ENCODE measurements around the gene SPSB1.

SPSB1 gene

GRCh38 chr1:9394010-9394409 is 101.3 kb downstream of the SPSB1 start:
- no peak for ATAC-seq
- no peak for TF ChIP-seq ZFP3 (CRISPR knock-in tag; IDR thresholded peaks at IDR 0.05)
- TF ChIP-seq TCF4 (CRISPR knock-in tag; IDR thresholded peaks at IDR 0.05; ENCODE audit: borderline replicate concordance): no peak
- TF ChIP-seq ISL1 (CRISPR knock-in tag; IDR thresholded peaks at IDR 0.05): no peak
- TF ChIP-seq PPARA (CRISPR knock-in tag; IDR thresholded peaks at IDR 0.05; ENCODE audit: borderline replicate concordance): no peak
- no peak for TF ChIP-seq ZNF8 (CRISPR knock-in tag; IDR thresholded peaks at IDR 0.05)
- TF ChIP-seq, protein P1, sequence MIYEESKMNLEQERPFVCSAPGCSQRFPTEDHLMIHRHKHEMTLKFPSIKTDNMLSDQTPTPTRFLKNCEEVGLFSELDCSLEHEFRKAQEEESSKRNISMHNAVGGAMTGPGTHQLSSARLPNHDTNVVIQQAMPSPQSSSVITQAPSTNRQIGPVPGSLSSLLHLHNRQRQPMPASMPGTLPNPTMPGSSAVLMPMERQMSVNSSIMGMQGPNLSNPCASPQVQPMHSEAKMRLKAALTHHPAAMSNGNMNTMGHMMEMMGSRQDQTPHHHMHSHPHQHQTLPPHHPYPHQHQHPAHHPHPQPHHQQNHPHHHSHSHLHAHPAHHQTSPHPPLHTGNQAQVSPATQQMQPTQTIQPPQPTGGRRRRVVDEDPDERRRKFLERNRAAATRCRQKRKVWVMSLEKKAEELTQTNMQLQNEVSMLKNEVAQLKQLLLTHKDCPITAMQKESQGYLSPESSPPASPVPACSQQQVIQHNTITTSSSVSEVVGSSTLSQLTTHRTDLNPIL (CRISPR knock-in tag; IDR thresholded peaks at IDR 0.05; ENCODE audit: low read depth): no peak
- TF ChIP-seq, protein P2, sequence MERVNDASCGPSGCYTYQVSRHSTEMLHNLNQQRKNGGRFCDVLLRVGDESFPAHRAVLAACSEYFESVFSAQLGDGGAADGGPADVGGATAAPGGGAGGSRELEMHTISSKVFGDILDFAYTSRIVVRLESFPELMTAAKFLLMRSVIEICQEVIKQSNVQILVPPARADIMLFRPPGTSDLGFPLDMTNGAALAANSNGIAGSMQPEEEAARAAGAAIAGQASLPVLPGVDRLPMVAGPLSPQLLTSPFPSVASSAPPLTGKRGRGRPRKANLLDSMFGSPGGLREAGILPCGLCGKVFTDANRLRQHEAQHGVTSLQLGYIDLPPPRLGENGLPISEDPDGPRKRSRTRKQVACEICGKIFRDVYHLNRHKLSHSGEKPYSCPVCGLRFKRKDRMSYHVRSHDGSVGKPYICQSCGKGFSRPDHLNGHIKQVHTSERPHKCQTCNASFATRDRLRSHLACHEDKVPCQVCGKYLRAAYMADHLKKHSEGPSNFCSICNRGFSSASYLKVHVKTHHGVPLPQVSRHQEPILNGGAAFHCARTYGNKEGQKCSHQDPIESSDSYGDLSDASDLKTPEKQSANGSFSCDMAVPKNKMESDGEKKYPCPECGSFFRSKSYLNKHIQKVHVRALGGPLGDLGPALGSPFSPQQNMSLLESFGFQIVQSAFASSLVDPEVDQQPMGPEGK (CRISPR knock-in tag; IDR thresholded peaks at IDR 0.05; ENCODE audit: borderline replicate concordance): no peak
- TF ChIP-seq ZFP30 (CRISPR knock-in tag; IDR thresholded peaks at IDR 0.05): no peak
- TF ChIP-seq CSDC2 (CRISPR knock-in tag; IDR thresholded peaks at IDR 0.05): no peak
- TF ChIP-seq TOX (CRISPR knock-in tag; IDR thresholded peaks at IDR 0.05; ENCODE audit: borderline replicate concordance): no peak
- no peak for TF ChIP-seq ZNF565 (CRISPR knock-in tag; conservative IDR thresholded peaks at IDR 0.05; ENCODE audit: low read depth)
- TF ChIP-seq GLIS3 (CRISPR knock-in tag; IDR thresholded peaks at IDR 0.05): no peak

- no peak for TF ChIP-seq CSDC2 (CRISPR knock-in tag; IDR thresholded peaks at IDR 0.05)
- TF ChIP-seq TCF4 (CRISPR knock-in tag; IDR thresholded peaks at IDR 0.05; ENCODE audit: borderline replicate concordance): no peak
- no peak for TF ChIP-seq BACH2 (CRISPR knock-in tag; IDR thresholded peaks at IDR 0.05; ENCODE audit: borderline replicate concordance)
- no peak for TF ChIP-seq SNAI2 (CRISPR knock-in tag; IDR thresholded peaks at IDR 0.05)
- TF ChIP-seq ARNTL (CRISPR knock-in tag; IDR thresholded peaks at IDR 0.05; ENCODE audit: borderline replicate concordance, low read depth): no peak
- TF ChIP-seq, protein P2 (CRISPR knock-in tag; IDR thresholded peaks at IDR 0.05; ENCODE audit: borderline replicate concordance): no peak
- TF ChIP-seq ISL1 (CRISPR knock-in tag; IDR thresholded peaks at IDR 0.05): no peak
- no peak for TF ChIP-seq ZFP3 (CRISPR knock-in tag; IDR thresholded peaks at IDR 0.05)
- TF ChIP-seq ESRRG (CRISPR knock-in tag; IDR thresholded peaks at IDR 0.05): no peak
- no peak for ATAC-seq
Measured at GRCh38 chr1:9395018-9395417, 102.3 kb downstream of the SPSB1 start.

GRCh38 chr1:9397047-9397446 is 104.4 kb downstream of the SPSB1 start:
- TF ChIP-seq ZFP3 (CRISPR knock-in tag; IDR thresholded peaks at IDR 0.05): no peak
- no peak for TF ChIP-seq TCF4 (CRISPR knock-in tag; IDR thresholded peaks at IDR 0.05; ENCODE audit: borderline replicate concordance)
- no peak for TF ChIP-seq SNAI2 (CRISPR knock-in tag; IDR thresholded peaks at IDR 0.05)
- TF ChIP-seq ESRRG (CRISPR knock-in tag; IDR thresholded peaks at IDR 0.05): no peak
- TF ChIP-seq ZNF8 (CRISPR knock-in tag; IDR thresholded peaks at IDR 0.05): no peak
- TF ChIP-seq PPARA (CRISPR knock-in tag; IDR thresholded peaks at IDR 0.05; ENCODE audit: borderline replicate concordance): no peak
- no peak for TF ChIP-seq ZFP30 (CRISPR knock-in tag; IDR thresholded peaks at IDR 0.05)
- no peak for TF ChIP-seq CSDC2 (CRISPR knock-in tag; IDR thresholded peaks at IDR 0.05)
- no peak for TF ChIP-seq GLIS3 (CRISPR knock-in tag; IDR thresholded peaks at IDR 0.05)
- no peak for TF ChIP-seq BACH2 (CRISPR knock-in tag; IDR thresholded peaks at IDR 0.05; ENCODE audit: borderline replicate concordance)
- TF ChIP-seq ZNF565 (CRISPR knock-in tag; conservative IDR thresholded peaks at IDR 0.05; ENCODE audit: low read depth): no peak
- no peak for TF ChIP-seq ISL1 (CRISPR knock-in tag; IDR thresholded peaks at IDR 0.05)
- no peak for TF ChIP-seq ARNTL (CRISPR knock-in tag; IDR thresholded peaks at IDR 0.05; ENCODE audit: borderline replicate concordance, low read depth)
- TF ChIP-seq RARB (CRISPR knock-in tag; IDR thresholded peaks at IDR 0.05): no peak
- TF ChIP-seq, protein P3, sequence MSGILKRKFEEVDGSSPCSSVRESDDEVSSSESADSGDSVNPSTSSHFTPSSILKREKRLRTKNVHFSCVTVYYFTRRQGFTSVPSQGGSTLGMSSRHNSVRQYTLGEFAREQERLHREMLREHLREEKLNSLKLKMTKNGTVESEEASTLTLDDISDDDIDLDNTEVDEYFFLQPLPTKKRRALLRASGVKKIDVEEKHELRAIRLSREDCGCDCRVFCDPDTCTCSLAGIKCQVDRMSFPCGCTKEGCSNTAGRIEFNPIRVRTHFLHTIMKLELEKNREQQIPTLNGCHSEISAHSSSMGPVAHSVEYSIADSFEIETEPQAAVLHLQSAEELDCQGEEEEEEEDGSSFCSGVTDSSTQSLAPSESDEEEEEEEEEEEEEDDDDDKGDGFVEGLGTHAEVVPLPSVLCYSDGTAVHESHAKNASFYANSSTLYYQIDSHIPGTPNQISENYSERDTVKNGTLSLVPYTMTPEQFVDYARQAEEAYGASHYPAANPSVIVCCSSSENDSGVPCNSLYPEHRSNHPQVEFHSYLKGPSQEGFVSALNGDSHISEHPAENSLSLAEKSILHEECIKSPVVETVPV (CRISPR knock-in tag; IDR thresholded peaks at IDR 0.05): no peak
- TF ChIP-seq, protein P4, sequence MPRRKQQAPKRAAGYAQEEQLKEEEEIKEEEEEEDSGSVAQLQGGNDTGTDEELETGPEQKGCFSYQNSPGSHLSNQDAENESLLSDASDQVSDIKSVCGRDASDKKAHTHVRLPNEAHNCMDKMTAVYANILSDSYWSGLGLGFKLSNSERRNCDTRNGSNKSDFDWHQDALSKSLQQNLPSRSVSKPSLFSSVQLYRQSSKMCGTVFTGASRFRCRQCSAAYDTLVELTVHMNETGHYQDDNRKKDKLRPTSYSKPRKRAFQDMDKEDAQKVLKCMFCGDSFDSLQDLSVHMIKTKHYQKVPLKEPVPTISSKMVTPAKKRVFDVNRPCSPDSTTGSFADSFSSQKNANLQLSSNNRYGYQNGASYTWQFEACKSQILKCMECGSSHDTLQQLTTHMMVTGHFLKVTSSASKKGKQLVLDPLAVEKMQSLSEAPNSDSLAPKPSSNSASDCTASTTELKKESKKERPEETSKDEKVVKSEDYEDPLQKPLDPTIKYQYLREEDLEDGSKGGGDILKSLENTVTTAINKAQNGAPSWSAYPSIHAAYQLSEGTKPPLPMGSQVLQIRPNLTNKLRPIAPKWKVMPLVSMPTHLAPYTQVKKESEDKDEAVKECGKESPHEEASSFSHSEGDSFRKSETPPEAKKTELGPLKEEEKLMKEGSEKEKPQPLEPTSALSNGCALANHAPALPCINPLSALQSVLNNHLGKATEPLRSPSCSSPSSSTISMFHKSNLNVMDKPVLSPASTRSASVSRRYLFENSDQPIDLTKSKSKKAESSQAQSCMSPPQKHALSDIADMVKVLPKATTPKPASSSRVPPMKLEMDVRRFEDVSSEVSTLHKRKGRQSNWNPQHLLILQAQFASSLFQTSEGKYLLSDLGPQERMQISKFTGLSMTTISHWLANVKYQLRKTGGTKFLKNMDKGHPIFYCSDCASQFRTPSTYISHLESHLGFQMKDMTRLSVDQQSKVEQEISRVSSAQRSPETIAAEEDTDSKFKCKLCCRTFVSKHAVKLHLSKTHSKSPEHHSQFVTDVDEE (CRISPR knock-in tag; IDR thresholded peaks at IDR 0.05): no peak
- no peak for TF ChIP-seq OSR1 (CRISPR knock-in tag; IDR thresholded peaks at IDR 0.05)
- TF ChIP-seq, protein P1 (CRISPR knock-in tag; IDR thresholded peaks at IDR 0.05; ENCODE audit: low read depth): no peak
- no peak for TF ChIP-seq POU6F1 (CRISPR knock-in tag; IDR thresholded peaks at IDR 0.05; ENCODE audit: borderline replicate concordance, low read depth)
- no peak for TF ChIP-seq ZC3H10 (CRISPR knock-in tag; IDR thresholded peaks at IDR 0.05)
- ATAC-seq: no peak
